NB4 (cell line): ENCODE results near the gene PDE3B.

Experiments used
- POLR2A ChIP-seq: IDR thresholded peaks from 2 replicates; pipeline ENCODE4 v1.6.1; 2011; ENCODE audit warnings: mild to moderate bottlenecking; ENCODE audit not compliant: insufficient read length; ENCODE audit errors: extremely low read depth
- TF ChIP-seq, protein P1 (sequence below): IDR thresholded peaks from one replicate; pipeline ENCODE4 v1.5.1; 2012; ENCODE audit warnings: low read depth, low read length
- TF ChIP-seq, protein P2 (sequence below): IDR thresholded peaks from 2 replicates; pipeline ENCODE4 v1.6.1; 2011; ENCODE audit warnings: low read depth, low read length

DNA sequence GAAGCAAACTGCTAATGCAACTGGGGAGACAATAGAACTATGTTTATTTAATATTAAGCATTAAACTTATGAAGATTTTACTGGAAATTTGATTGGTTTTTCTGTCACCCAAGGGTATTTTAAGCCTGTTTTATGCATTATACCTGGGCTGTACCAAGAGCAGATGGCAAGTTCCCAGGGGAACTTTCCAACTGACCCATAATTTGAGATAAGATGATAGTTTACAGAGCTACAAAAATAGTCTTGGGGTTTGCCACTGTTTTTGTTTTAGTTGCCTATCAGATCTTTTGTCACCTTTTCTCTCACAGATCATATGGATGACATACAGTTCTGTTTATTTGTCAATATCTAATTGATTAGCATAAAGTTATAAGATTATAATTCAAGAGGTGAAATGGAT lies 43.9 kb downstream of the PDE3B start:
- TF ChIP-seq, protein P1, sequence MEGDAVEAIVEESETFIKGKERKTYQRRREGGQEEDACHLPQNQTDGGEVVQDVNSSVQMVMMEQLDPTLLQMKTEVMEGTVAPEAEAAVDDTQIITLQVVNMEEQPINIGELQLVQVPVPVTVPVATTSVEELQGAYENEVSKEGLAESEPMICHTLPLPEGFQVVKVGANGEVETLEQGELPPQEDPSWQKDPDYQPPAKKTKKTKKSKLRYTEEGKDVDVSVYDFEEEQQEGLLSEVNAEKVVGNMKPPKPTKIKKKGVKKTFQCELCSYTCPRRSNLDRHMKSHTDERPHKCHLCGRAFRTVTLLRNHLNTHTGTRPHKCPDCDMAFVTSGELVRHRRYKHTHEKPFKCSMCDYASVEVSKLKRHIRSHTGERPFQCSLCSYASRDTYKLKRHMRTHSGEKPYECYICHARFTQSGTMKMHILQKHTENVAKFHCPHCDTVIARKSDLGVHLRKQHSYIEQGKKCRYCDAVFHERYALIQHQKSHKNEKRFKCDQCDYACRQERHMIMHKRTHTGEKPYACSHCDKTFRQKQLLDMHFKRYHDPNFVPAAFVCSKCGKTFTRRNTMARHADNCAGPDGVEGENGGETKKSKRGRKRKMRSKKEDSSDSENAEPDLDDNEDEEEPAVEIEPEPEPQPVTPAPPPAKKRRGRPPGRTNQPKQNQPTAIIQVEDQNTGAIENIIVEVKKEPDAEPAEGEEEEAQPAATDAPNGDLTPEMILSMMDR, result no peak
- no peak for TF ChIP-seq POLR2A
- TF ChIP-seq, protein P2, sequence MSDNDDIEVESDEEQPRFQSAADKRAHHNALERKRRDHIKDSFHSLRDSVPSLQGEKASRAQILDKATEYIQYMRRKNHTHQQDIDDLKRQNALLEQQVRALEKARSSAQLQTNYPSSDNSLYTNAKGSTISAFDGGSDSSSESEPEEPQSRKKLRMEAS, result no peak
